NCI-H187 (cell line): Measurements from ENCODE around the gene NTN4.
"Not testable (repeated sequence)": the region's sequence is repeated elsewhere in the genome, so short reads cannot be mapped to it uniquely, and the experiment has no call there.

Experiments
- DNase-seq, 2 experiments: peaks; one replicate each; lab custom pipeline; 2025; lab: John Stamatoyannopoulos, UW

The NTN4 gene

DNA sequence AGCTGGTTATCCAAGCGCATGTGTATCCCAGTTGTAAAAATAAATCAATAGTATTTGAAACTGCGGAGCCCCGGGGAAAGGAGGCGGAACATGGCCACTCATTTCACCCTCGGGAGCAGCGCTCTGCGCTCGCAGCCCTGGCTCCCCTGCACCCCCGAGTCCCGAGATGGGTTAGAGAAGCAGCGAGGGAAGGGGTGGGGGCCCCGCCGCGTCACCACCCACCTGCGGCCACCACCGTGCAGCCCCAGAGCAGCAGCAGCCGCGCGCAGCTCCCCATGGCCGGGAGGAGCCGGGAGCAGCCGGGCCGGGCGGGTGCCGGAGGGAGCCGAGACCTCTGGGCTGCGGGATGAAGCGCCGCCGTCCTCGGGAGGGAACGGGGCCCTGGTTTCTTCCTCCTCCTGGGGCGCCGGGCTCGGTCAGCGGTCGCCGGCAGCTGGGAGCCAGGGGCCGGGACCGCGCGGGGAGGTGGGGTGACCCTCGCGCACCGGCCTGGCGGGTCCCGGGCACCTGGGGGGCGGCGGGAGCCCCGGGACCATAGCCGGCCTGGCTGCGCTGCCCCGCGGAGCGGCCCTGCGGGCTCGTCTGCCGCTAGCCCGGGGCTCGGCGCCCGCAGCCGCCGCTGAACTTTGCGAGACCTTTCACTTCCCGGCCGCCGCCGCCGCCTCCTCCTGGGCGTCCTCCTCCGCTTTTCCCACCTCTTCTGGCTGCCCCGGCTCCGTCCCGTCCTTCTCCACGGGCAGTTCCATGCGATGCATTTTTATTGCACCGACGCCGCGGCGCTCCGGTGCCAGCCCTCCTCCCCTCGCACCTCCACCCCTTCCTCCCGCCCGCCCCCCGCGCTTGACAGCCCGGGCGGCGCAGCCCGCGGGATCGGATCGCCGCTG is at the start of gene NTN4:
Gene NTN4, minus strand, starts transcription at position 732 of the 884 bp plus-strand sequence. Its CDS starts 455 bp downstream, at position 277.
- DNase-seq: no peak

DNA sequence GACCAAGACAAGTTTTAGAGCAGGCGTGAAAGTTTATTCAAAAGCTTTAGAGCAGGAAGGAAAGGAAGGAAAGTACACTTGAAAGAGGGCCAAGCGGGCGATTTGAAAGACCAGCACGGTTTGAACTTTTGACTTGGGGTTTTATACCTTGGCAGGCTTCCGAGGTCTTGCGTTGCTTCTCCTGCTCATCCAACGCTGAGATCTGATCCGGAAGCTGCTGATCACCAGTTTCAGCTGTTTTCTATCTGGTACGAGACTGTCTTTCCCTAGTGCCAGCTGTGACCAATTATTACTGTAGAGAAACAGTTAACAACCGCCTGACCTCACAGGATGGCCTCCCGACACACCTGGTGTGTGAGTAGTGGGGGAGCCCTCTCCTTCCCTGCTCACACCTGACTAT is 47.6 kb upstream of the NTN4 start:
- no peak for DNase-seq

DNA sequence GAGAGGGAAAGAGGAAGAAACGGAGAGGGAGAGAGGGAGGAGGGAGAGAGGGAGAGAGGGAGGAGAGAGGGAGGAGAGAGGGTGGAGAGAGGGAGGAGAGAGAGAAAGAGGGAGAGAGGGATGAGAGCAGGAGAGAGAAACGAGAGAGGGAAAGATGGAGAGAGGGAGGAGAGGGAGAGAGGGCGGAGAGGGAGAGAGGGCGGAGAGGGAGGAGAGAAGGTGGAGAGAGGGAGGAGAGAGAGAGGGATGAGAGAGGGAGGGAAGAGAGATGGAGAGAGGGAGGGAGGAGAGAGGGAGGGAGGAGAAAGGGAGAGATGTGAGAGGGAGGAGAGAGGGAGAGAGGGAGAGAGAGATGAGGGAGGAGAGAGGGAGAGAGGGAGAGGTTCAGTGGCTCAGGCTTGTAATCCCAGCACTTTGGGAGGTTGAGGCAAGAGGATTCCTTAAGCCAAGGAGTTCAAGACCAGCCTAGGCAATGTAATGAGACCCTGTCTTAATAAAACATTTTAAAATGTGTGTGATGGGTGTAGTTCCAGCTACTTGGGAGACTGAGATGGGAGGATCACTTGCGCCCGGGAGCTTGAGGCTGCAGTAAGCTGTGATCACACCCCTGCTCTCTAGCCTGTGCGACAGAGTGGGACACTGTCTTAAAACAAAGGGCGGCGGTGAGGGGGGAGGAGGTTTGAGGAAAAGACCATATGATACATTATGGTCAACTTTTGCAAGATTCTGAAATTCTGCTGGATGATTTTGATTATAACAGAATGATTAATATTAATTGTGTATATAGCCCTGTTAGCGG is 46.9 kb upstream of the NTN4 start:
- DNase-seq: no peak

DNA sequence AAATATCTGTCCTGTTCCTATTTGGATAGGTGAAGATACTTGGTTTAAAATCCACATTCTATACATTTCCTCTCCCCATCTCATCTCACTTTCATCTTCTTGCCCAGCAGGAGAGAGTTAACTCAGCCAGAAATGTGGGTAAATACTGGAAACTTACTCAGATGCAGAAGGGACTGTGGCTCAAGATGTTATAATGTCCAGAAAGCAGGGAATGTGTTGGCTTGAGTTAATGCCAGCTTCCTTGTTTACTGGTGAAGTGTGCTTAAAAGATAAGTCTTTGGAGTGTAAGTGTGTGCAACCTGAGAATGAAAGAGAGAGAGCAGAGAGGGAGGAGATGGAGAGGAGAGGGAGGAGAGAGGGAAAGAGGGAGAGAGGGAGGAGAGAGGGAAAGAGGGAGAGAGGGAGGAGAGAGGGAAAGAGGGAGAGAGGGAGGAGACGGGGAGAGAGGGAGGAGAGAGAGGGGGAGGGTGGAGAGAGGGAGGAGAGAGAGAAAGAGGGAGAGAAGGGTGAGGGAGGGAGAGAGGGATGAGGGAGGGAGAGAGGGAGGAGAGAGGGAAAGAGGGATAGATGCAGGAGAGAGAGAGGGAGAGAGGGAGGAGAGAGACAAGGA is 46.2 kb upstream of the NTN4 start:
- no peak for DNase-seq

DNA sequence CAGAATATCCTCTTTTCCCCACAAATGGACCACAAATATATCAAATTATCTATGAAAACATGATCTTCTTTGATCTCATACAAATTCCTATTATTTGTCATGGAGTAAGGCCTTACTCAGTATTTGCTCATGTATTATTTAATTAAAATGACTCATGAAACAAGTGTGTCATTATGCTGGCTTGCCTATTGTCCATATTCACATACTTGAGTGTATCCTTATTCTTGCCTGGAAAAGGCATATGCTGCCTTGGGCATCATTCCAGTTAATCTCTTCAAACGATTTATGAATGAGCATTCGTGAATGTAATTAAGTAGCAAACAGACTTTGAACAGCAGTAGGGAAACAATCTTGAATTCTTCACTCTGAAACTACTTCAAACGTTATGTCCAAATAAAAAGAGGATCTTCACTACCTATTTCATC is 45.6 kb upstream of the NTN4 start:
- DNase-seq: no peak

DNA sequence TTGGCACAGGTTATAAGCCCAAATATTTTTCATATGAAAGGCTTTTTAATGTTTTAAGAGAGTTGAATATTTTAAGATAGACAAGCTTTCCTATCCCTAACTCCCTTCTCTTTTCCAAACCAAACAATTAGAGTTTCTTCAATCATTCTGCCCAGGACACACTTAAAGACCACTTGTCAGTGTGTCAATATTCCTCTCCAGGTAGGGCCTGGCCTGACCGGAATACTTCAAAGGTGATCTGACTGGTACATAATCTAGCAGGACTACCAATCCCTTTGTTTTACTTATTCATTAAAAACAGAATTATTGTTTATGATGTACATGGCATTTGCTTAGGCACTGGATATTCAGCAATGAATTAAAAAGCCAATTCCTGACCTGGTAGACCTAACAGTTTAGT is 44.0 kb upstream of the NTN4 start:
- no peak for DNase-seq

DNA sequence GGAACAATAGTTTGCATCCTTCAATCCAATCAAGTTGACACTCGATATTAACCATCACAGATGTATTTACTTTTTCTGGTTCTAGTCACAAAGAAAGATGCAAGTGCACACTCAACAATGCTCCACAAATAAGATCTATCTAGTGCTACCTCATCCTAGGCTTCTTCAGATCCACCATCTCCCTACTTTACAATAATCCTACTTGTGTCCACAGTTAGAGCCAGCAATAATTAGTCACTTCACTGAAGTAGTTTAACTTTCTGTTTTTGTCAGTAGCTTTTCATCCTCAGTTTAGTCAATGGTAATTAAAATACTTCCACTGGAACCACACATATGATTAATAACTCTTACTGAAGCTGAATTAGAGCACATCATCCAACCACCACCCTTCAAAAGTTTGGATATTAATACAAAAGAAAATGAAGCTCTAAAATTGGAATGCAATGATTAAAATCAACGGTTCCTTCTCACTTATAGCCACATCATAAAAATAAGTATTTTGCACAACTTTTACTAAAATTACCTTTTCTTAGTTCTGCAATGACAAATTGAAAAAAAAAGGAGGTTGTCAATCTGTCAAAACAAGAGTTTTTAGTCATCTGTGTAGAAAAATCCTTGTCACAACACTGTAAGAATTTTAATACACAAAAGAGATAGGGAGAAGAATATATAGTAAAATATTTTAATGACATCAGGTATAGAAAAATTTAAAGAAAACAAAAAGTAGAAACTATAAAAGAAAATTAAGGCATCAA is 39.9 kb upstream of the NTN4 start:
- no peak for DNase-seq

DNA sequence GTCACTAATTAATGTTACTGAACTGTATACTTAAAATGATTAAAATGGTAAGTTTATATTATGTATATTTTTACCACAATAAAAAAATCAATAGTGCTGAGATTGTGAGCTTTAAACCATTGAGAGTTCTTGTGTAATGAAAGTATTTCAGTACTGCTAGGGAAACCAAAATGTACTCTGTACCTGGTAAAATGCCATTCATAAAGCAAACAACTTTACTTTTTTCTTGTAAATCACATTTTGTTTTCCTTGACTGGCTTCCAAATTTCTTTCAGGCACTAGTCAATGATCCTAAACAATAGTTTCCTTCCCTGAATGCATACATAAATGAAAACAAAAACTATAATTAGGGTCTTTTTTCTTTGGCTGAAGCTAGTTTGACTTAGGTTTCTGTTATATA is 38.8 kb upstream of the NTN4 start:
- no peak for DNase-seq

DNA sequence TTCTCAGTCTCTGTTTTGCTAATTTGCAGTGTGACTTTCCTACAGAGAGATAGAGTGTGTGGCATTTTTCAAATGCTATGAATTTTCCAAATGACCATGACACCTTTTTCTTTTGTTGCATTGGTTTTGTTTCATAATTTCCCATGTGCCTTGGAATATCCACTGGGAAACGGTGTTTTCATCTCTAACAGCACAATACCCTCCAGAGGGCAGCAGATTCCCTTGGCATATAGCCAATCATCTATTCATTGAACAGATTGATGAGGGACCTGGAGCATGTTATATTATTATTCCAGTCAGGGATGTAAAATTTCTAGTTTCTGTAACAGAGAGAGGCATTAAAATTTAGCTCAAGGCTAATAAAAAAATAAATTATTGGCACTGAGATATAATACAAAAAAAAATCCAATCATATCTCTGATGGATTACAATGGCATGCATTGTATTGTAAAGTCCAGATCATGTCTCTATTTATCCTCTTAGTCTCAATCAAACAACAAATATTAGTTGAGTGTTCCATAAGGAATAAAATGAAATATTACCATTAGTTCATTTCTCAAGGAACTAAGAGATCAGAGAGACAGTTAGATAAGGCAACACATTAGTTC is 29.6 kb upstream of the NTN4 start:
- DNase-seq: no peak

DNA sequence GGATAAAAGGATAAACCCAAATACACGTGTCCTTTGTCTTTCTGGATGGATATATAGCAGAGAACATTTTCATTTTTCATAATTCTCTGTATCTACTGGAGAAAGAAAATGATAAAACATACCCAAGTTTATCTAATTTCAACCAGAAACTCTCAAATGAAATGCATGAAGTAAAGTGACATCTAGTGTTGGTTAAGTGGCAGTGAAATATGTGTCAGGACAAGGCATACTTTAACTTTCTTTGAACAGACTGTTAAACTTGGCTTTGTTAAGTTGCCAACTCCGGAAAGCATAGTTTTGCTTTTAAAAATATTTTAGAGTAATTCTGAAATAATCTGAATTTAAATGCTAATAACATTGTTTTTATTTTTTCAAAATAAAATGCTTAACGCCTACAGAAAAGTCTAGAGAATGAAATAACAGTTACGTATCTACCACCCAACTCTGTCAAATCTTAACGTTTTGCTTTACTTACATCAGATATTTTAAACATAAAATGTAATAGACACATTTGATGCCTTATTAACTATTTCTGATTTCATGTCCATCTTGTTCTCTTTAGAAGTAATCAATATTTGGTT is 25.2 kb upstream of the NTN4 start:
- DNase-seq: no peak

DNA sequence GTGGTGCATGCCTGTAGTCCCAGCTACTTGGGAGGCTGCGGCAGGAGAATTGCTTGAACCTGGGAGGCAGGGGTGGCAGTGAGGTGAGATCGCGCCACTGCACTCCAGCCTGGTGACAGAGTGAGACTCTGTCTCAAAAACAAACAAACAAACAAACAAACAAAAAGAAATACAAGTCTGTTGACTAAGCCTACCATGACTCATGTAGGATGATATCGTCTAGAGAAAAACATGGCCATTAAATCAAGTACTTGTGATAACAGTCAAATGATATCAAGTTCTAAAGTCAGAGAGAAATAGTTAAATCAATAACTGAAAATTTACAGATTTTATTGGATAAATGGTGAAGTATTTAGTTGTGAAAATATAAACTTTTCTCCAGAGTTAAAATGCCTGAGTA is 21.6 kb upstream of the NTN4 start:
- not testable (repeated sequence) for DNase-seq

DNA sequence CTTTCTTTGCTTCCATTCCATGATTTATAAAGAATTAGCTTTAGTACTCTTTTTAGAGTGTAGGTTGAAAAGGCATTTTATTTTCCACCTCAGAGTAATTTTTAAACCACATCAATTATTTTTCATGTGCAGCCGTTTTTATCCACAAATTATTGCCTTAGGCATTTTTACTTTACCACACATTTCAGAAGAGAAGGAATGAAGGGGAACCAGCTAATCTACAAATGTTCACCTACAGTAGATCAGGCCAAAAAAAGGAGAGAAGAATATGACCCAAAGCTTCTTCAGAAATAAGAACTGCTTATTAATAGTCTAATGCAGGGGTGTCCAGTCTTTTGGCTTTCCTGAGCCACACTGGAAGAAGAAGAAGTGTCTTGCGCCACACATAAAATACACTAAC is 19.8 kb upstream of the NTN4 start:
- DNase-seq: no peak

DNA sequence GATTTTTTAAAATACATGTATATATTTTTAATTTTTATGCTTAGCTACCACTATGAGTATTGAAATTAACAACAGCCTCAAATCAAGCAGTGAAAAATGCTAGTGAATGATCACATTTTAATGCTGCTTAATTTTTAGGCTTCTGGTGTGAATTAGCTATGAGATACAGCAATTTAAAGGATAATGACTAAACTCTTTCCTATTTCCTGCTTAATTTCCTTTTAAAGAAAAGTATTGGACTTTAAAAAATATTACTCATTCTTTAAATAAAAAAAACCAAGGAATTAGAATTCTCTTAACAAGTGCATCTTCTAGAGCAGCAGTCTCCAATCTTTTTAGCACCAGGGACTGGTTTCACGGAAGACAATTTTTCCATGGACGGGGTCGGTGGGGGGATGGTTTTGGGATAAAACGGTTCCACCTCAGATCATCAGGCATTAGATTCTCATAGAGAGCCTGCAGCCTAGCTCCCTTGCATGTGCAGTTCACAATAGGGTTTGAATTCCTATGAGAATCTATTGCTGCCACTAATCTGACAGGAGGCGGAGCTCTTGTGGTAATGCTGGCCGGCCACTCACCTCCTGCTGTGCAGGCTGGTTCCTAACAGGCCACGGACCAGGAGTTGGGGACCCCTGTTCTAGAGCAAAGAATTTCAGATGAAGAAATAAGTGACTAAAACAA is 18.6 kb upstream of the NTN4 start:
- no peak for DNase-seq

DNA sequence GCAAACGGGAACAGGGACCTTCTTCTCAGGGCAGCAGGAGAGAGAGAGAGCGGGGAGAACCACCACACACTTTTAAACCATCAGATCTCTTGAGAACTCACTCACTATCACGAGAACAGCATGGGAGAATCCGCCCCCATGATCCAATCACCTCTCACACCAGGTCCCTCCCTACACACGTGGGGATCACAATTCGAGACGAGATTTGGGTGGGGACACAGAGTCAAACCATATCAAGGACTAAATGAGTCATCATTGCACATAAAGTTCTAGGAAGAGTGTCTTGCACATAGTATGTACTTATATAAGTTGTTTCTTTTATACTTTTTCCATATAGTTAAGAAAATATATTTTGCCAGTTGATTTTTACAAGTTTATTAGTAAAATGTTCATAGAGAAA is 17.6 kb upstream of the NTN4 start:
- DNase-seq: no peak

DNA sequence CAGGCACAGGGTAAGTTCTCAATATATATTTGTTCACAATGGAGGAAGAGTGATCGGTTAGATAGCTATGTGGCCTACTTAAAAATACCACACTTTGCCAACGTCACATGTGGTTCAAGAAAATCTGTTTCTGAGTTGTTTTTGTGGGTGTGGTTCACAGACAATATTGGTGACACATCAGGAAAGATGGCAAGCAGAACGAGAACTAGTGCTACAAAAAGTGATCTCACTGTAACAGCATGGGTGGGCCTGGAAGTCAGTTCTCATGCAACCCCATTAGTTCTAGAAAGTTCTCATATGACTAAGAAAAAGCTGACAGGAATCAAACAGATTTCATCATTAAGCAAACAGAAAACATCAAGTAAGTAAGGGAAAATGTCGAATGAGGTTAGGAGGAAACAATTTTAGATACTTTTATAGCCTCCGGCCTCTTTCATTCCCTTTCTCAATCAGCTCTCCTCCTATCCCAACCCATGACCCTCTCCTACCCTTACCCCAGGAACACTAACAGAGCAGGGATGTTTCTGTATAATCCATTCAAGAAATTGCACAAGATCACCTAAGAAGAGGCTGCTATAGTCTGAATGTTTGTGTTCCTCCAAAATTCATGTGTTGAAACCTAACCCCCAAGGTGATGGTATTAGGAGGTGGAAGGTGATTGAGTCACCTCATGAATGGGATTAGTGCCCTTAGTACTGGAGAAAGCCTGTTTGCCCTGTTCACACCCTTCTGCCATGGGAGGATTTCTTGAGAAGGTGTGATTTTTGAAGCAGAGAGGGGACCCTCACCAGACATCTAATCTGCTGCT is 15.5 kb upstream of the NTN4 start:
- no peak for DNase-seq

DNA sequence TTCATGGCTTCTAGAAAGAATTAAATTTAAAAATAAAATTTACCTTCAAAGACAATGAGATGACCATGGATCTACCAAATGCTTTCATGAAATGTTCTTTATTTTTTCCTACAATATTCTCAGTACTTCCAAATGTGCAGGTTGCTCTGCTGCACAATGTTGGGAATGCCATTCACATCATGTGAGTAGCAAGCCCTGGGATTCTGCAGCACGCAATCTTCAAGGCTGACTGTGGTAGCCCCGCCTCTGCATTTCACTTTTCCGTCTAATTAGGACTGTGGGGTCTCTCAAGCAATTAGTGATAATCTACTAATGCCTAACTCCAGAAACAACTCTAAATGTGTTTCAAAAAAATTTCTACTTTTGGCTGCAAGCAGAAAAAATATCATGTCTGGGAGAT is 13.7 kb upstream of the NTN4 start:
- DNase-seq: no peak

DNA sequence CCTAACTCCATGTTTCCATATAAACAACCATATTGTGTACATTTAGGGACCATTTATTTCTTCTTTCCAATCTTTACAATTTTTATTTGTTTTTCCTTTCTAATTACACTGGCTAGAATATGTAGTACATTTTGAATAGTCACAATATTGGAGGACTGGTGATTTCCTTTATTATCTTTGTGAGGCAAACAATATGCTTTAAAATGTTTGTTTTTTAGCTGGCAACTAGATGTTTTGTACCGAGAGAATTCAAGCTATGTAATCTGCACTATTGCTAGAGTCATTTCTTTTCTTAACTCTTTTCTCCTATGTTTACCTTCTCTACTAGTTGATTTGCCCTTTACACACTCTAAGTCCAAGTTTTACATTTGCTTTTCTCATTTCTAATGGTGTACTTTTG is 13.3 kb upstream of the NTN4 start:
- no peak for DNase-seq

DNA sequence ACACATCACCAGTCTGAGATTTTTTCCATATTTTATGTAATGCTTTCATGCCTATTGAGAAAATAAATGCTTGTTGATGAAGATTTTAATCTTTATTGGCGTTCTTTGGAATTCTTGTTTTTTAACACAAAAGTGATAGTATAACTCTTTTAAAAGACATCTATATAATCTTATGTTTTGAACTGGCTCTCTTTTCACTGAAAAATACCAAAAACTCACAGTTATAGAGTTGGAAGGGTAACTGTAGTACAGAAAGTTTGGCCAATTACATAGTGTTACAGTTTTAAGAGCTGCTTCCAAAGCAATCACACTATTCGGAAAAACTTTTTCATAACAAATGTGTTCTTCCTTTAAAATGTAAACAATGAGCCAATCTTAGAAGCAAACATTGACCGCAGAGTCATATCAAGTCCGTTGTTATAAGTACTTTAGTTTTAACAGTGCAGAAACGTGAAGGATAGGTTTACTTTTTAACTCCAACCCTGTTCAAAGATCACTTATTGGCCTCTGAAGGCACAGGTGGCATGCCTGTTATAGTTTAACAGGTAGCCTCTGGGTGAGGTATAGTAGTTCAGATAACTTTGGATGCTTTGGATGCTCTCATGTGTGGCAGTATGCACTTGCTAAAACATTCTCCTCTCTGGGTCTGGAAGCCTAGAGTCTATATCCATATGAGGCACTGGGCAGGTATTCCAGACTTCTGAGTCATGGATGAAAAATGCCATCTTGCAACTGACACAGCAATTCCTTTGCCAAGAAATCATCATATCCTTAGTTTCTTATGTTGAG is 12.1 kb upstream of the NTN4 start:
- DNase-seq: no peak

DNA sequence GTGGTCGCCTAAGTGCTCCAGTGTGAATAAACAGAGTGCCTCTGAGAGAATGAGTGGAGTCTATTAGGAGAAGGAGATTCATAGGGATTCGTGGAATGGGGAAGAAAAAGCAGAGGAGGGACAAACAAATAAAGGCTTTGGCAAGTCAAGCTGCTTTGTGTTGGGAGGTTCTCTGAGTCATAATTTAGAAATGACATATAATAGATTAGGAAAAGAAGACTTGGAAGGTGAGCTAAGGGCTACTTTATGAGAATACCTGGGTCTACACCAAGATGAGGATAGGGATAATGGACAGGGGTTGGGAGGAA is 6.4 kb upstream of the NTN4 start:
- no peak for DNase-seq
